PC-3 (cell line): ENCODE data around the gene CREBRF. TPM values are rescaled to one million over a fixed set of nuclear protein-coding genes. Genes with fewer than 3 reads are reported as not detected.

ENCODE experiments used
- ATAC-seq: fragments of 200-7000 bp; cut with Tn5 transposase; 2 replicates; pipeline ENCODE4 v1.9.1; 2020; ENCODE audit warnings: mild to moderate bottlenecking, moderate library complexity
- BruUV-seq: library from RNA; stranded (reverse); fragments of 400-500 nt; replicated peaks from 2 replicates; lab custom pipeline; 2021; lab: Mats Ljungman, UMichigan
- CTCF ChIA-PET: fragments of 300-600 bp; sonication (Branson Sonifier 250); formaldehyde crosslinking; loops from one replicate; lab custom pipeline; 2022; ENCODE audit warnings: antibody characterized with exemption; lab: Charles Lee
- POLR2A ChIA-PET: fragments of 300-600 bp; sonication (Branson Sonifier 250); formaldehyde crosslinking; loops from one replicate; lab custom pipeline; 2022; ENCODE audit warnings: antibody characterized with exemption; ENCODE audit not compliant: unreplicated experiment; lab: Charles Lee
- DNase-seq: peaks from one replicate; pipeline ENCODE4 v3.0.0-alpha.2; 2015
- H2AFZ ChIP-seq: fragments of 300-600 bp; sonication (generic); 2 replicates; pipeline ENCODE4 v1.6.0; 2016; ENCODE audit warnings: antibody characterized with exemption, low read length
- H3F3A ChIP-seq: fragments of 300-600 bp; sonication (generic); one replicate; pipeline ENCODE4 v1.6.0; 2017; ENCODE audit warnings: antibody characterized with exemption, low read length, control low read depth, mild to moderate bottlenecking; ENCODE audit not compliant: unreplicated experiment
- H3K27ac ChIP-seq: fragments of 300-600 bp; sonication (generic); 2 replicates; pipeline ENCODE4 v1.5.1; 2016; ENCODE audit warnings: mild to moderate bottlenecking, low read length
- H3K27me3 ChIP-seq: fragments of 300-600 bp; sonication (generic); 2 replicates; pipeline ENCODE4 v1.6.1; 2016; ENCODE audit warnings: low read length, mixed read lengths
- H3K36me3 ChIP-seq: fragments of 300-600 bp; sonication (generic); 2 replicates; pipeline ENCODE4 v1.6.1; 2016; ENCODE audit warnings: low read depth, mixed run types, low read length, mixed read lengths
- H3K4me1 ChIP-seq: fragments of 300-600 bp; sonication (generic); 2 replicates; pipeline ENCODE4 v1.5.1; 2016; ENCODE audit warnings: low read length; ENCODE audit not compliant: insufficient read depth
- H3K4me2 ChIP-seq: fragments of 300-600 bp; sonication (generic); 2 replicates; pipeline ENCODE4 v1.6.0; 2016; ENCODE audit warnings: low read length
- H3K4me3 ChIP-seq: fragments of 300-600 bp; sonication (generic); 2 replicates; pipeline ENCODE4 v1.5.1; 2016; ENCODE audit warnings: mild to moderate bottlenecking, low read length, mixed read lengths
- H3K79me2 ChIP-seq: fragments of 300-600 bp; sonication (generic); 2 replicates; pipeline ENCODE4 v1.6.1; 2017; ENCODE audit warnings: low read length, mixed read lengths
- H3K9ac ChIP-seq: fragments of 300-600 bp; sonication (generic); 2 replicates; pipeline ENCODE4 v1.6.0; 2016; ENCODE audit warnings: mild to moderate bottlenecking, low read length
- H3K9me2 ChIP-seq: fragments of 300-600 bp; sonication (generic); replicated peaks from 2 replicates; pipeline ENCODE4 v1.6.1; 2016; ENCODE audit warnings: mixed run types, low read length, mixed read lengths
- H3K9me3 ChIP-seq: fragments of 300-600 bp; sonication (generic); 2 replicates; pipeline ENCODE4 v1.6.1; 2016; ENCODE audit warnings: low read length, mixed read lengths
- H4K20me1 ChIP-seq: fragments of 300-600 bp; sonication (generic); 2 replicates; pipeline ENCODE4 v1.6.1; 2016; ENCODE audit warnings: low read length, mixed read lengths
- CTCF ChIP-seq: fragments of 300-600 bp; sonication (generic); conservative IDR thresholded peaks from 2 replicates; pipeline ENCODE4 v1.5.1; 2017; ENCODE audit warnings: antibody characterized with exemption, low read depth, mild to moderate bottlenecking, low read length
- EZH2 ChIP-seq: fragments of 300-600 bp; sonication (generic); IDR thresholded peaks from one replicate; pipeline ENCODE4 v1.6.1; 2017; ENCODE audit warnings: antibody characterized with exemption, mild to moderate bottlenecking, low read length; ENCODE audit not compliant: unreplicated experiment
- EZH2phosphoT487 ChIP-seq: fragments of 300-600 bp; sonication (generic); IDR thresholded peaks from 2 replicates; pipeline ENCODE4 v1.6.1; 2018; ENCODE audit warnings: mild to moderate bottlenecking, antibody characterized with exemption, low read length, borderline replicate concordance
- intact Hi-C: fragments of 100-400 bp; cut with micrococcal nuclease; formaldehyde crosslinking; loops from 2 replicates; pipeline ENCODE4 v1.9.0; 2023
- total RNA-seq: library from RNA; depleted of rRNA; stranded (reverse); fragments of >200 nt; gene quantifications from 2 replicates; pipeline ENCODE4 v1.2.3, GENCODE V29; 2014

The CREBRF gene
- total RNA-seq, 1 experiment from 2014 or later = 4.9 TPM

- intact Hi-C loops = no loop called here
- H3K36me3 ChIP-seq = peaks cover 13% of the 10 kb centered on the region
- no peaks in the 10 kb centered on the region for H3F3A ChIP-seq
- no TSS peak for BruUV-seq
- no peak overlapping the region for H2AFZ ChIP-seq
- no peaks in the 10 kb centered on the region for H3K27me3 ChIP-seq
- no peaks in the 10 kb centered on the region for H3K9me2 ChIP-seq
- no peak overlapping the region for H3K4me2 ChIP-seq
- CTCF ChIA-PET = no interaction called here
- no peak overlapping the region for H3K4me3 ChIP-seq
- POLR2A ChIA-PET = no interaction called here
- ATAC-seq (no peak), DNase-seq (no peak)
- no peak overlapping the region for H3K27ac ChIP-seq
- TF ChIP-seq CTCF = no peak
- peaks cover 19% of the 10 kb centered on the region for H3K4me1 ChIP-seq
- peaks cover 59% of the 10 kb centered on the region for H3K79me2 ChIP-seq
- no peaks in the 10 kb centered on the region for H3K9me3 ChIP-seq
- H3K9ac ChIP-seq = no peak overlapping the region
- peaks cover 17% of the 10 kb centered on the region for H4K20me1 ChIP-seq
These were observed 36.0 kb upstream of the CREBRF start for GRCh38 chr5:173020154-173020581.

- Histone ChIP-seq H3K27me3 (no peaks in the 10 kb centered on the region), H3K9me3 (no peaks in the 10 kb centered on the region), H3K4me2 (no peak overlapping the region), H3K4me1 (peaks cover 14% of the 10 kb centered on the region), H3K4me3 (no peak overlapping the region), H3F3A (no peaks in the 10 kb centered on the region), H3K9me2 (no peaks in the 10 kb centered on the region), H3K27ac (no peak overlapping the region), H3K79me2 (peaks cover 57% of the 10 kb centered on the region), H3K9ac (no peak overlapping the region), H3K36me3 (peaks cover 13% of the 10 kb centered on the region), H4K20me1 (peaks cover 19% of the 10 kb centered on the region), H2AFZ (no peak overlapping the region)
- no TSS peak for BruUV-seq
- POLR2A ChIA-PET = no interaction called here
- intact Hi-C loops = no loop called here
- ATAC-seq = no peak
- no peak for TF ChIP-seq EZH2
- TF ChIP-seq EZH2phosphoT487 = no peak
- TF ChIP-seq CTCF = no peak
- CTCF ChIA-PET = no interaction called here
- no peak for DNase-seq
These were observed 35.5 kb upstream of the CREBRF start for GRCh38 chr5:173020643-173021042.

GRCh38 chr5:173025651-173026050 lies 30.5 kb upstream of the CREBRF start:
- H4K20me1 ChIP-seq = peaks cover 6% of the 10 kb centered on the region
- DNase-seq = no peak
- H3K36me3 ChIP-seq = peaks cover 17% of the 10 kb centered on the region
- H3K9ac ChIP-seq = no peak overlapping the region
- TF ChIP-seq EZH2 = no peak
- TF ChIP-seq EZH2phosphoT487 = no peak
- no peak for TF ChIP-seq CTCF
- H3F3A ChIP-seq = no peaks in the 10 kb centered on the region
- H3K4me1 ChIP-seq = no peaks in the 10 kb centered on the region
- no peak overlapping the region for H3K4me2 ChIP-seq
- H3K27me3 ChIP-seq = no peaks in the 10 kb centered on the region
- no peaks in the 10 kb centered on the region for H3K9me3 ChIP-seq
- H2AFZ ChIP-seq = no peak overlapping the region
- H3K79me2 ChIP-seq = peaks cover 55% of the 10 kb centered on the region
- no peak overlapping the region for H3K27ac ChIP-seq
- intact Hi-C loops = no loop called here
- ChIA-PET CTCF (no interaction called here), POLR2A (interaction anchor here (0.5 kb wide), 1 partner anchor 176 kb away, joined by 3 read pairs; no protein-coding TSS in a partner anchor)
- BruUV-seq = no TSS peak
- no peak for ATAC-seq
- no peak overlapping the region for H3K4me3 ChIP-seq
- no peaks in the 10 kb centered on the region for H3K9me2 ChIP-seq
